COLO668 (cell line): ENCODE data around the gene ITIH2.
"Not testable (repeated sequence)": the region's sequence is repeated elsewhere in the genome, so short reads cannot be mapped to it uniquely, and the experiment has no call there.

Experiments used
- DNase-seq: peaks from one replicate; lab custom pipeline; 2025; ENCODE audit not compliant: unreplicated experiment; lab: John Stamatoyannopoulos, UW

ITIH2 gene

DNA sequence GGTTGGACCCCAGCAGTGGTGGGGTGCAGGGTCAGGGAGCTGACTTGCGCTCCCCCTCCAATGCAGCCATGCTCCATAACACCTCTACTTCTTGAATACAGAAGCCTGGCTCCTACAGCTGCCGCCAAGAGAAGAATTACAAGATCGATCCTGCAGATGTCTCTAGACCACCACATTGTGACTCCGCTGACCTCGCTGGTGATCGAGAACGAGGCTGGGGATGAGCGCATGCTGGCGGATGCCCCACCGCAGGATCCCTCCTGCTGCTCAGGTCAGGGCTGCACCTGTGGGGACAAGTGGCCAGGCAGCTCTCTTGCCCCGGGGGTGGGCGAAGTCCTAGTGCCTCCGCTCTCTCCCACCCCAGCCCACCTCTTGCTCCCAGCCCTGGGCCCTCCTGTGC, 31.7 kb downstream of the ITIH2 start:
- no peak for DNase-seq

DNA sequence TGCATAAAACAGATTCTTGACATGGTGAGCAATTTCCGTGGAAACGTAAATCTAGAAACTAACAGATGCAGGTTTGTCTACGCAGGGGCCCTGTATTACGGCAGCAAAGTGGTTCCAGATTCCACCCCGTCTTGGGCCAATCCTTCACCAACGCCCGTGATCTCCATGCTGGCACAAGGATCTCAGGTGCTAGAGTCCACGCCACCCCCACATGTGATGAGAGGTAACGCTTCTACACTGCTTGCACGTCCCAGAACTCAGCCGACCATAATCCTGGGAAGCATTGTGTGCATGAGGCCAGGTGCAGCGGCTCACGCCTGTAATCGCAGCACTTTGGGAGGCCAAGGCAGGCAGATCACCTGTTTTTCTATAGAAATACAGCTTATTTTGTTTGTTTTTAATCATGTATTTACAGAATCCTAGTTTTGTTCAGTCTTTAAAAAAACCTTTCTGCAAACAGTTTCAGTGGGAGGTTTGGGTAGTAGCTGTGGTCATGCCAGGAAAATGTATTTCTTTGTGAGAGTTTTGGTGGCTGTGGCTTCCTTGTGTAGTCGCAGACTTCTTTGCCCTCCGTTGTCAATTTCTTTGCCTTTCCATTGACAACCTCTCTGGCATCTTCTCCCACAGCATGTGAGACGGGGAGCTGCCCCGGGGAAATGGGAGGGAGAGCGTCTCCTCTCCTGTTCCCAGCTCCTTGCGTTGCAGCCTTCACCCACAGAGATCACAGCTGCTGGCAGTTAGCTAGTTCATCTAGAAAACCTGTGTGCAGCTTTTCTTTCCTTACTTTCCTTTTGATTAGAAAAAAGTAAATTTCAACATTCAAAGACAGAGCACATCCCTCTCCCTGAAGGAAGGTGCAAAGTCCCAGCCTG, 35.7 kb downstream of the ITIH2 start:
- peak; percentile 3 for DNase-seq

DNA sequence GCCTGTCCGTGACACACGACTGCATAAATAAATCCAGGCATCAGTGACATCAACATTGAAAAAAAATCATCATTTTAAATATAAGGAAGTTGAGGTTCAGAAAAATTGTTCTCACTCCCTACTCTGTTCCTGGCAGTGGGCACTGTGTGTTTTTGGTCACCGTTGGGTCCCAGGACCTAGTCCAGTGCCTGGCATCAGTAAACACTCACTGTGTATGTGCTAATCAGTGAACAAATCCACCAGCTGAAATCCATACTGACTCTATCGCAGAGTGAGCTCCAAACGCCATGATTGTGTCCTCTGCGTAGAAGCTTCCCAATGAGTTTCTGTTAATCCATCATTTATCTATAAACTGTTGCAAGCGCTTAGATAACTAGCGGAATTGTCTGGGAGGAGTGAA, 41.2 kb downstream of the ITIH2 start:
- DNase-seq = no peak

DNA sequence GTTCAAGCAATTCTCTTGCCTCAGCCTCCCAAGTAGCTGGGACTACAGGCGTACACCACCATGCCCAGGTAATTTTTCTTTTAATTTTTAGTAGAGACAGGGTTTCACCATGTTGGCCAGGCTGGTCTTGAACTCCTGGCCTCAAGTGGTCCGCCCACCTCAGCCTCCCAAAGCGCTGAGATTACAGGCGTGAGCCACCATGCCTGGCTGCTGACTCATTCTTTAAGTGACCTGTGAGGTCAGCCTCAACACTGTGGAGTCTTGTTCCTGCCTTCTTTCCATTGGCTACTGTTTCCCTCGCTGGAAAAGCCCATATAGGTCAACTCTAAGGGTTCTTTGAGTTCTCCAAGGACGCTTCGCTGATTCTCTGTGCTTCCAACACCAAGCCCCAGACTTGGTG, 45.5 kb downstream of the ITIH2 start:
- not testable (repeated sequence) for DNase-seq

DNA sequence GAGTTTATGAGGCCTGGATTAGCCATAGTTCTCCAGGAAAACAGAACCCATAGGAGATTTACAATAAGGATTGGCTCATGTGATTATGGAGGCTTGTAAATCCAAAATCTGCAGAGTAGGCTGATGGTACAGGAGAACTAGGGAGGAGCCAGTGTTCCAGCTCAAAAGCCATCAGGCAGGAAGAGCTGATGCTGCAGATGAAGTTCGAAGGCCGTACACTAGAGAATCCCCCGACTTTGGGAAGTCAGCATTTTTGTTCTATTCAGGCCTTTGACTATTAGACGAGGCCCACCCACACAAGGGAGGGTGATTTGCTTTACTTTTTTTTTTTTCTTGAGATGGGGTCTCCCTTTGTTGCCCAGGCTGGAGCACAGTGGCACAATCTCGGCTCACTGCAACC, 47.1 kb downstream of the ITIH2 start:
- DNase-seq = no peak

DNA sequence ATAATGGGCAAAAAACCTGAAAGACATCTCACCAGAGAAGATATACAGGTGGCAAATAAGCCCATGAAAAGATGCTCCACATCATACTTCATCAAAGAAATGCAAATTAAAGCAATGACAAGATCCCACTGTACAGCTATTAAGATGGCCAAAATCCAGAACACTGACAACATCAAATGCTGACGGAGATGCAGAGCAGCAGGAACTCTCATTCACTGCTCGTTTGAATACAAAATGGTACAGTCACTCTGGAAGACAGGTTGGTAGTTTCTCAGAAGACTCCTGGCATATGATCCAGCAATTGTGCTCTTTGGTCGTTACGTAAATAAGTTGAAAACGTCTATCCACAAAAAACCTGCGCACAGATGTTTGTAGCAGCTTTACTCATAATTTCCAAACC, 49.1 kb downstream of the ITIH2 start:
- DNase-seq = no peak

DNA sequence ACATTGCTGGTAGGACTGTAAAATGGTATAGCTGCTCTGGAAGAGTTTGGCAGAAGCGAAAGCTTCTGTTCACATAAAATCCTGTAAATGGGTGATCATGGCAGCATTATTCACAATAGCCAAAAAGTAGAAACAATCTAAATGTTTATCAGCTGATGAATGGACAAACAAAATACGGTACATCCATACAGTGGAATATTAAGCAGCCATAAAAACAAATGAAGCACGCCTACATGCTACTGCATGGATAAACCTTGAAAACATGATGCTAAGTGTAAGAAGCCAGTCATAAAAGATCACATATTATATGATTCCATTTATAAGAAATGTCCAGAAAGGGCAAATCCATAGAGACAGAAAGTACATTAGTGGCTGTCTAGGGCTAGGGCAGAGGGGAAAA, 52.0 kb downstream of the ITIH2 start:
- DNase-seq = no peak

DNA sequence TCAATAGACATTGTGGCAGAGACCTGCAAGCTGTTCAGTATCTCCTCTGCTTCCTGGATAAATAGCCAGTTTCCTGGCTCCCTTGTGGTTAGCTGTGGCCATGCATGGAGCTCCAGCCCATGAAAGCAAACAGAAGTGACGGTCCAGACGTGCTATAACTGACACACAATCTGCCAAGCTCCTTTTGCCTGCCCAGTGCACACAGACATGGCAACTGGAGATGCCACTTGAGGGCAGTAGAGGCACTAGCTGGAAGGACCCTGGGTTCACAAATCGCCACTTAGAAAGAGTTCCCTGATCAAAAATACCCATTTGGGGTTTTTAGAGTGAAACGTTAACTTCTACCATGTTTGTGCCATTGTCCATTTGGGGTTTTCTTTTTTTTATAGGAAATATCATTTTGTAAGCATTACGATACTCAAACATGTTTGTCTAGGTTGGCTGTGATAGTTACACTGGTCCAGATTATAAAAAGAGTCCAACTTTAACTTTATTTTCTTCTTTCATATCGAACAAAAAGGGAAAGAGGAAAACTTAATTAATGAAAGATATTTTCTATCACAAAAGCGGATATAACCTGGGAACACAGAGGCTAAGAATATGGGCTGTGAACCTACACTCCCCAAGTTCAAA, 53.4 kb downstream of the ITIH2 start:
- peak; percentile 12 for DNase-seq

DNA sequence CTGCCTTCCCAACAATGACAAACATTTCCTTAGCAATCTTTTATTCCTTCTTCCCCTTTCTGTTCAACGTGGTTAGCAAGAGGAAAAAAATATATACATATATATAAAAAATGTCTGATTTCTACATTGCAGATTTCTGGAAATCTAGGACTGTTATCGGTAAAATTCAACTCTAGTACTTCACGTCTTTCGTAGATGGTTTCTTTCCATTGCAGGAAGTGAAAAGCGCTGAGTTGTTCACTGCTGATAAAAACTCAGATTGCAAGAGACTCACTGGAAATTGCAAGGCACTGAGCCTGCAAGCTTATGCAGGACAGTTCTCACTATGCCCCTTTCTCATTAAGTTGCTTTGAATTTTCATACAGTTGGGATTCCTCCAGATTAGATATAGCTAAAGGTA, 60.8 kb downstream of the ITIH2 start:
- DNase-seq = no peak

DNA sequence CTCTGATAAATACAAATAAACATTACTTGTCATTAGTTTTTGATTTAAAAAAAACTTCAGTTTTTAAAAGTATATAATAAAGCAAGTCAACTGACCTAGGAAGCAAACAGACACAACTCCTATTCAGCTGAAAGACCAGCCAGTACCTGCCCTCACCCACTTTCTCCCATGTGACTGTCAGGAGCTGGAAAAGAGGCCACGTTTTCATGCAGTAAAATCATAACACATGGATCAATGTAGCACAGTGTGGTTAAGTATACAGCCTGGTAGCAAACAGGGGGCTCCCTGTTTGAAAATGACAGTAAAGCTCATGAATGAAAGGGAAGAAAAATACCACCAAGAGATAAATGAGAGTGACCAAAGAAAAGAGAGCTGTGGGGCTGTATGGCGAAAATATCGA, 63.1 kb downstream of the ITIH2 start:
- DNase-seq = no peak

DNA sequence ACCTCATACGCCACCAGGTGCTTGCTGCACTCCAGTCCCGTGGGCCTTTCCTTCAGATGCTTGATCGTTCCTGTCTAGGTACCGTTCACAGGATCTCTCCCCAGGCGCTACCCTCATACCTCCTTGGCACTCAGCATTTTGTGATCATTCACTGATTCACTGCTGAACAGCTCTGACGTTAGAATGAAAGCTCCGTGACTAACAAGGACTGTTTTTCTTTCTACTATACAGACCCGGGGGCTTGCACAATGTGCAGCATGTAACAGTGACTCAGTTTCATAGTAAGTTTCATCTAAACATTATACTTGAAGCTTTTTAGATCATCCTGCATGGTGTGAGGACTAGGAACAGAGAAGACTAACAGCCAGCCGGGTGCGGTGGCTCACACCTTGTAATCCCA, 64.1 kb downstream of the ITIH2 start:
- DNase-seq = no peak

DNA sequence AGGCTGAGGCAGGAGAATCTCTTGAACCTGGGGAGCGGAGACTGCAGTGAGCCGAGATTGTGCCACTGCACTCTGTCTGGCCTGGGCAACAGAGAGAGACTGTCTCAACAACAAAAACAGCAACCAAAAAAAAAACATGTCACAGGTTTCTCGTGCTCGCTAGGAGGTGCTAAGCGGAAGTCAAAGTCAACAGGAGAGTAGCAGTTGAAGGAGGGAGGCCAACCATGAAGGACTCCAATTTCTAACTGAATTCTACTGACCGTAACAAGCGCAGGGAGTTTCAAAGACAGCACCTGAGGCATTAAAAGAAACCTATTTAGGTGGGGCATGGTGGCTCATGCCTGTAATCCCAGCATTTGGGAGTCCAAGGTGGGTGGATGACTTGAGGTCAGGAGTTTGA, 65.3 kb downstream of the ITIH2 start:
- DNase-seq = no peak

DNA sequence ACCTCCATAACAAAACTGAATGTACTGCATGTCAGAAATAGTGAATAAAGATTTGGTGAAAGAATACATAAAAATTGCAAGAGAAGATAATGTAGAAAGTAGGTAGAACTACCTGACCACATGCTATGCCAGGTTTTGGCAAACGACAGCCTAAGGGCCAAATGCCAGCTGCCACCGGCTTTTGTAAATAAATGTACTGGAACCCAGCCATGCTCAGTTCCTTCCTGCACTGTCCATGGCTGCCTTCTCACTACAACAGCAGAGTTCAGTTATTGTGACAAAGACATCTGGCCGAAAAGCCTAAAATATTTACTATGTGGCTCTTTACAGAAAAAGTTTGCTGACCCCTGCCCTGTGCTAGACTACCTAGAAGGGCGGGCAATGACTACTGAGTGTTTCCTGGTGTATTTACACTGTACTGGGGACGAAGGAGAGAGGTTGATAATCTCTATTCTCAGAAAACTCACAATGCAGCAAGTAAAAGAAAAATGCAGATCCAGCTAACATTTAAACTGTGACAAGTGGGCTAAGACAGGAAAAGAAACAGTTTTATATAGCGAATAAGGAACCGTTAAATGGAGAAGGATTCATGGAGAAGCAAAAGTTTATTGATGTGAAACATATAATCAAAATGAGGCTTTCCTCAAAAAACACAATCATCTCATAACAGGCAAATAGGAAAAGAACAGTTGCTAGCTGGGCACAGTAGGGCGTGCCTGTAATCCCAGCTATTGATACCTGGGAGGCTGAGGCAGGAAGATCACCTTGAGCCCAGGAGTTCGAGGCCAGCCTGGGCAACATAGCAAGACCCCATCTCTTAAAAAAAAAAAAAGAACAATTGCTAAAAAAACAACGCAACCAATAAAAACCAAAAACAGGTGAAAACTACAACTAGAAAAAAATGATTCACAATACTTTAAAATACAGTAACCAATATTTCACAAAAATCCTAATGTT, 71.0 kb downstream of the ITIH2 start:
- DNase-seq = peak; percentile 15

DNA sequence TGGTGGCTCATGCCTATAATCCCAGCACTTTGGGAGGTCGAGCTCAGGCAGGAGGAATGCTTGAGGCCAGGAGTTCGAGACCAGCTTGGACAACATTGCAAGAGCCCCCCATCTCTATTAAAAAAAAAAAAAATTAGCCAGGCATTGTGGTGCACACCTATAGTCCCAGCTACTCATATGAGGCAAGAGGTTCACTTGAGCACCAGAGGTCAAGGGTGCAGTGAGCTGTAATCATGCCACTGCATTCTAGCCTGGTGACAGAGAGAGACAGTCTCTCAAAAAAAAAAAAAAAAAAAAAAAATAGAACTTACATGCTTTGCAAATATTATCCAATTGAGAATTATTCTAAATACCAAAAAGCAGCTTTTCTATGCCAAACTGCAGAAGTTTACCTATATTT, 73.7 kb downstream of the ITIH2 start:
- DNase-seq = no peak

DNA sequence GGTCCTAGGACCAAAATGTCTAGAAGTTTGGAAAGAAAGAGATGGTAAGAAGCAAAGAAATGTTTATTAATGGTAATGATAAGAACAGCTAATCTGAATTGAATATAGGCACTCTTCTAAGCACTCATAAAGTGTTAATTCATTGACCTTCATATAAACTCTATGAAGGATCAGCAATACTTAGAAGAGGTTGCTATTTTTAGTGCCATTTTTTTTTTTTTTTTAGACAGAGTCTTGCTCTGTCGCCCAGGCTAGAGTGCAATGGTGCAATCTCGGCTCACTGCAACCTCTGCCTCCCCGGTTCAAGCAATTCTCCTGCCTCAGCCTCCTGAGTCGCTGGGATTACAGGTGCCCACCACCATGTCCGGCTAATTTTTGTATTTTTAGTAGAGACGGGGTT, 79.1 kb downstream of the ITIH2 start:
- DNase-seq = not testable (repeated sequence)

DNA sequence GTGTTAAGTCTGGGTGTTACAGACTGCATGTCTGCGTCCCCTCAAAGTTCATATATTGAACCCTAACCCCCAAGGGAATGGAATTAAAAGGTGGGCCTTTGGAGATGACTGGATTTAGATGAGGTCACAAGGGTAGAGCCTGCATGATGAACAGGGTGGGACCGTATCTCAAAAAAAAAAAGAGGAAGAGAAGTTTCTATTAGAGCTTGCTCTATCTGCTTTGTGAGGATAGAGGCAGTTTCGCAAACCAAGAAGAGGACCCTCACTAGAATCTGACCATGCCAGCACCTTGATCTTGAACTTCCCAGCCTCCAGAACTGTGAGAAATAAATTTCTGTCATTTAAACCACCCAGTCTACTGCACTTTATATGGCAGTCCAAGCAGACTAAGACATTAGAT, 83.3 kb downstream of the ITIH2 start:
- DNase-seq = no peak

DNA sequence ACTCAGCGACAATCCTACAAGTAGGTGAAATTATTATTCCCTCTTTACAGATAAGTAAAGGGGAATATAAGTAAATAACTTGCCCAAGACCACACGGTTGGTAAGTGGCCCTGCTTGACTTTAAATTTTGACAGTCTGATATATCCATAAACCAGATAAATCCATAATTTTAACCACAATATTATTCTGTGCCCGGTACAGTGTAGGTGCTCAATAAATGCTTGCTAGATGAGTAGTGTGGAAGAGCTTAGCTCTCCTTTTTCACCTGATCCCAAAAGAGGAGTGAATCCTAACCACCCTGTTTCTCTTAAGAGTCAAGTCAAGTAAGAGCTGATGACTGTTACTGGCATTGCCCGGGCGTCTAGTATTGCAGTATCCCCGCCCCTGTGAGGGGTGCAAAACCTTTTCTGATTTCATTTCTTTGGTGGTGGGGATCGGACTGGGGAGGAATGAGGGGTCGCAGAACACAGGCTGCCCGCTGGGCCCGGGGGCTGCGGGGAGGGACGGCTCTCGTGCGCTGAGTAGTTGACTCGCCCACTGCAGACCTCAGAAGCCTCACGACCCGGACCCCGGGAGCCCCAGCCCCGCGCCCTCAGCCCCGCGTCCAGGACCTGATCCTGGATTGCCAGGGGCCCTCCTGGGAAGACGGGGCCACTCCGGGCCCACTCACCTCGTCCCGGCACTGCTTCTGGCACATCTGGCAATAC, 84.2 kb downstream of the ITIH2 start:
- no peak for DNase-seq

DNA sequence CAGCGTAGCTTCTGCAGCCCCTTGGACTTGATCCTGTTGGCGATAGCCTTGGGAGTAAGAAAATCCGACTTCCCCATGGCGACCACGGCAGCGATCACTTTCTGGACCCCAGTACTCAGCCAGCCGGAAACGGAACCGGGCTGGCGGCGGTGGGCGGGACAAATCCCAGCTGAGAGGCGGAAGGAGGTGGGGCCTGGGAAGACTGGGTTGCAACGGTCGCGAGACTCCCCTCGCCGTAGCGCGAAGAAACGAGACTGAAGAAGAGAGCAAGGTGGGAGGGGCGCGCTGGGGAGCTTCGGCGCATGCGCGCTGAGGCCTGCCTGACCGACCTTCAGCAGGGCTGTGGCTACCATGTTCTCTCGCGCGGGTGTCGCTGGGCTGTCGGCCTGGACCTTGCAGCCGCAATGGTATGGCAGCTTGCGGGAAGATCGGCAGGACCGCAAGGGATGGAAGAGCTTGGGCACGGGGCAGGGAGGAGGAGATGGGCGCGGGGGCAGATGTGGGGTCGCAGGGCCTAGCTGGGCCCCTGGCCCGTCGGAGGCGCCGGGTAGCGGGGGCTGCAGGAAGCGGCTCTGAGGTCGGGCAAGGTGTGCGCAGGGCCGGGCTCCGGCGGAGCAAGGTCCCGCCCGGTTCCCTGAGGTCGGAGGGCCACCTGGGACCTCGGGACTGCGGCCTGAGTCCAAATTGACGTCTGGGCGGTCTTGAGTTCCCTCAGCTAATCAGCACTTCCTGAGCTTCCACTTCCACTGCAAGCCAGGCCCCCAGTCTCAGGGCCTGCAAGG, 84.9 kb downstream of the ITIH2 start, which contains the start of the genes ATP5F1C and KIN:
Gene ATP5F1C, plus strand, starts transcription at position 321 of the 782 bp plus-strand sequence. Its CDS starts 31 bp downstream, at position 352.
Gene KIN, minus strand, starts transcription at position 137 of the 782 bp plus-strand sequence. Its CDS starts 60 bp downstream, at position 77.
- DNase-seq = peak; percentile 91

DNA sequence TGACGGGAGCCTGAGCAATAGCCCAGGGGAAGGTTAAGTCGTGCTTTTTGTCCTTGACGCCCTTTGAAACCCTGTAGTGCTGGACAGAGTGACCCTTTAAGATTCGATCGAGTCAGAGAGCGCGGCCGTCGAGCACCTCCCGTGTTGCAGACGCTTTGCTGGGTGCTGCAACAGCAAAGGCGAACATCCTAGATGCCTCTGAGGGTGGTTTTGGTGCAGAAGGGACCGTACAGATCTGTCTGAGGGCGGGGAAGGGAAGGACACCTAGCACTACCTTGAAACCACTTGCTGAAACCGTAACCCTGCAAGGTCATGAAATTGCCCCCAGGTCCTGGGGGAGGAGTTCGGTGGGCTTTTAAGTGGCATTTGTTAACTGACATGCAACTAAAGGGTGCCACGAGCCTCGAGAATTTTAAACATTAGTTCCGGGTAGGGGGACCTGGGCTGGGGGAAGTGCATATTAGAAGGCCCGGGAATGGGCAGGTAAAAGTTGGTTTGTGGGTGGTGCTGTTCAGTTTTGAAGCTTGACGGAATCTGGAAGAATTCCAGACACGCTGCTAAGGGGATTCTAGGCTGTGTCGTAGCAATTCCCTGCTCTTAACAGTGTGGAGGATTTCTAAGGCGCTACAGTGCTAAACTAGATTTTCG, 85.6 kb downstream of the ITIH2 start:
- peak; percentile 29 for DNase-seq
